NCI-H2171 (cell line): ENCODE measurements around the gene RHOG.

Source experiments
- DNase-seq: peaks from one replicate; lab custom pipeline; 2025; lab: John Stamatoyannopoulos, UW

RHOG gene

GRCh38 chr11:3859373-3859881 lies 18.7 kb upstream of the RHOG start:
- DNase-seq = no peak

GRCh38 chr11:3857628-3858027 lies 16.9 kb upstream of the RHOG start:
- no peak for DNase-seq

DNA sequence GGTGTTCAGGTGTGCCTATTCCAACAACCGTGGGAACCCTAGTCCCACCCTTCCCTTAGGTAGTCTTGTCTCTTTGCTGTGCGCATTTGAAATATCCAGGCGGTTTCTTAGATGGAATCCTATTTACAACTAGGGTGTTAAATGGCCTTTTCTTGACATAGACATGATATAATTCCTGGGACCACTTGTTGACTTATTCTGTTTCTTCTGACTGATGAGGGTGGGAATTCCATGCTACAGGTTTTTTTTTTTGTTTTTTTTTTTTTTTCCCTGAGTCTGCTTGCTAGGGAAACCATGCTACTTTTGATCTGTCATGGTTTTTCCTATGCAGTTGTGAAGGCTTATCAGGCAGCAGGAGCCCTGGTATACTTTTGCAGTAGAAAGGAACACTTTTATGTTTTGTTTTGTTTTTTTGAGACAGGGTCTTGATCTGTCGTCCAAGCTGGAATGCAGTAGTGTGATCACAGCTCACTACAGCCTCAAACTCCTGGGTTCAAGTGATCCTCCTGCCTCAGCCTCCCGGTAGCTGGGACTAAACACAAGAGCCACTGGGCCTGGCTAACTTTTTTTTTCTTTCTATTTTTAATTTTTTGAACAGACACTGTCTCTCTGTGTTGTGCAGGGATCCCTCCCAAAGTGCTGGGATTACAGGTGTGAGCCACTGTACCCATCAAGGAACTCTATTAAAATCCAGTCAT lies 16.2 kb upstream of the RHOG start:
- no peak for DNase-seq

- DNase-seq = no peak
Measured at GRCh38 chr11:3855808-3856491, 15.2 kb upstream of the RHOG start.

- DNase-seq = peak; percentile 69
Measured at GRCh38 chr11:3854977-3855807, 14.4 kb upstream of the RHOG start, which contains the start of gene STIM1. STIM1 (plus strand) TSS chr11:3855664; CDS start chr11:3856271, 607 bp downstream.

- no peak for DNase-seq
Measured at GRCh38 chr11:3854660-3854976, 13.9 kb upstream of the RHOG start.

DNA sequence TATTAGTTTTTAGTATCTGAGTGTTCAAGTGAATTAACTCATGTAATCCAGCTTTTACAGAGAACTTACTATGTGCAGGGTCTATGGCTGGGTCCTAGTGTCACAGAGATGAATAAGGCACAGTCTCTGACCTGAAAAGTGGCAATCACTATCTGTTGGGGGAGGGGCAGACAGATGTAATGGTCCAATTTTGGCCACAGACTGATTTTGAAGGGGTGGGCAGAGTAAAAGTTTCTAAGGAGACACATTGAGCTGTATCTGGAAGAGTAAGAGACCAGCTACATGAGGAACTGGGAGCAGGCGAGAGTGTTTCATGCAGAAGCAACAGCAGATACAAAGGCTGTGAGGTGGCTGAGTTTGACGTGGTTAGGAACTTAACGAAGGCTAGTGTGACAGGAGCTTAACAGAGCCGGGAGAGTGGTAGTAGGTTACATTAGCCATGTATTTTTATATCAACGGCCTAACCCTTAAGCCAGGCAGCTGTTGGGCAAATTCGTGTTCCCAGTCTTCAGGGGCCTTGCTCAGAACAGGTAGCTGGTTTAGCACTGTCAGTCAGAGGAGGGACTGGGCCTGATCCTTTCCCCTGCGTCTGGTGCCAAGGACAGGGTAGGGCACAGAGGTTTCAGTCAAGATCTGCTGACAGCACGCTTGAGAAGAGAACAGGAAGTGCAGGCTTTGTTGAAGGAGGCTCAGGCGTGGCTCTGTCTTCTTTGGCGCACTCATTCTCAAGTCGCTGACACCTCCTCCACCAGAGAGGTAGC lies 13.3 kb upstream of the RHOG start:
- no peak for DNase-seq

GRCh38 chr11:3853545-3853842 lies 12.7 kb upstream of the RHOG start:
- DNase-seq = no peak

GRCh38 chr11:3849297-3849874 lies 8.6 kb upstream of the RHOG start:
- DNase-seq = no peak

GRCh38 chr11:3845670-3846069 lies 4.9 kb upstream of the RHOG start:
- DNase-seq = no peak

- no peak for DNase-seq
Measured at GRCh38 chr11:3845246-3845645, 4.5 kb upstream of the RHOG start.

DNA sequence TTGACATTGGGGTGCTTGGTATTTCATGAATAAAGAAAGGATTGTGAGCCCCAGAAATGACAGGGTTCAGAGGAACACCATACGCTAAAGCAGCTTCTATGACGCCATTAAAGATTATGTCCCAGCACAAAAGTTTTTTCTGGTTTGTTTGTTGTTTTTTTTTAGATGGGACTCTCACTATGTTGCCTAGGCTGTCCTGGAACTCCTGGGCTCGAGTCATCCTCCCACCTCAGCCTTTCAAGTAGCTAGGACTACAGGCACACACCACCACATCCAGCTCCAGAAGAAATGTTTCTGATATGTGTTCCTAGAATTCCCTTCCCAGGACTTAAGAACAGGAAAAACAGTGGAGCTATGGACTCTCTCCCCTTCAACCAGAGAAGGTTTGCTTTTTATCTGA lies 2.6 kb upstream of the RHOG start:
- DNase-seq = no peak

GRCh38 chr11:3841426-3842350 lies 929 bp upstream of the RHOG start:
- DNase-seq = peak; percentile 52

DNA sequence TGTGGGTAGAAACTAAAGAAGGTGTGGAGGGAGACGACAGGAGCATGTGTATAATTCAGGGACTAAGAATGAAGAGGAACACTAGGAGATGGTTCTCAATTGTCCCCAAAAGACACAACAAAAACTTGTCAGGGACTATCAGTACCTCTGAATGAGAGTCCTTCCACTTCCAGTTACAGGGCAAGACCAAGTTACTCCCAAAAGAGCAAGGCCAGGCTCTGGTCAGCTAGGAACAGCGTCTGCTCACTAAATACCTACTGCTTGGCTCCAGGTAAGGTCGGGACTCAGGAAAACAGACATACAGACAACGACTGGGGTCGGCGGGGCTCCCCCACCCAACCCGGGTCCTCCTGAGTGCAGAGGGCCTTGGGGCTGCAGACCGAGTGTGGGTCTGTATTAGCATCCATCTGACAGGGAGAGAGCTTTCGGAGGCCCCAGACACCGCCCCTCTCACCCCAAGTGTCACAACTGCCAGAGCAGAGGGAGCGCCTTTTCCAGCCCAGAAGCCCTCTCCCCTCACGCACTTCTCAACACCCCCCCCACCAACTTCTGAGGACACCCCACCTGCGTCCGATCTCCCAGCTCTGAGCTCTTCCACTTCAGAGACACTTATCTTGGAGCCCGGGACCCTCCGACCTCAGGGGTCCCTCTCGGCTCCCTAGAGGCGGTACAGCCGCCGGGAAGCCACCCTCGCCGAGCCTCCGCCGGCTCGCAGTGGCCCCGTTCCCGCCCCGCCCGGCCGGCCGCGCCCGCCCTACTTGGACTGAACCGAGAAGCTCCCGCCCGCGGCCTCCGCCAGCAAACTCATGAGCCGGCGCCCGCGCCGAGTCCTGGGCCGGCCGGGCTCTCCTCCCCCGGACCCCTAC lies 522 bp downstream of the RHOG start:
- no peak for DNase-seq

GRCh38 chr11:3838504-3838903 lies 2.3 kb downstream of the RHOG start:
- no peak for DNase-seq

DNA sequence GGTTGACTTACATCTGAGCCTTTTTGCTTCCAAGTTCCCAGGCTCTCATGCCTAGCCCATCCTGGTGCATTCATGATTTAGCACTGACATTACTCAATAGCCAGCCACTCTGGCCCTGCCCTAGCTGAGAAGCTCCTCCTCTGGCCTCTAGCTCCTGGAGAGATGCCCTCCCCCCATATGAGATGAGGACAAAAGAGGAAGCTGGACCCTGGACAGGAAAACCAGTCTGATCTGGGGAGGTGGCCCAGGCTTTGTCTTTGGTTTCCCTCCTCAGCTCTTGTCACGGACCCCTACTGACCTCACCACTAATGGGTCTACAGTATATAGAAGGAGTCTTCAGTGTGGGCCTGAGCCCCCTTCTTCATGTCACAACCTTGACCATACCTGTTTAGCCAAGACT lies 3.0 kb downstream of the RHOG start:
- no peak for DNase-seq

DNA sequence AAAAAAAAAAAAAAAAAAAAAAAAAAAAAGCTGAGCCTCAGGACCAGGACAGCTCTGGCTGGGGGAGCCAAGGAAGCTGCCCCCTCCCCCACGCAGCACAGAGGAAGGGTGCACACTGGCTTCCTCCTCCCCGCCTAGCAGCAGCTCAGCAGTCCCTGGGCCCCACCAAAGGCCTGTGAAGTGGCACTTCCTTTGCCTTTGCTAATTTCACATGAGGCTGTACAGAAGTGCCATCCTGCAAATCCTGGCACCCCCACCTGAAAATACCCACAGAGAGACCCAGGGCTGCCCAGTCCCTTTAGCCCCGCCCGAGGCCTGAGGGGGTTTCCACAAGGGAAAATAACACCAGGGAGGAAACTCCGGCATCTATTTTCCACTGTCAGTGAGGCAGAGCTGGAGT lies 3.9 kb downstream of the RHOG start:
- no peak for DNase-seq

GRCh38 chr11:3835751-3836150 lies 5.0 kb downstream of the RHOG start:
- DNase-seq = no peak

GRCh38 chr11:3834664-3835461 lies 5.9 kb downstream of the RHOG start:
- DNase-seq = no peak
